Osteocyte (in vitro differentiated cells): ENCODE results near the gene TTR. TPM values are rescaled to one million over a fixed set of nuclear protein-coding genes. Genes with fewer than 3 reads are reported as not detected.

Experiments used
- DNase-seq: peaks from one replicate; pipeline ENCODE4 v3.0.0; 2021; ENCODE audit warnings: mixed read lengths; ENCODE audit not compliant: unreplicated experiment; ENCODE audit errors: extremely low spot score
- H3K27ac Mint-ChIP-seq: one replicate; pipeline ENCODE4 v1.8.0; 2021; ENCODE audit warnings: mild to moderate bottlenecking, mixed read lengths; ENCODE audit not compliant: unreplicated experiment
- H3K27me3 Mint-ChIP-seq: one replicate; pipeline ENCODE4 v1.8.0; 2021; ENCODE audit warnings: mixed read lengths; ENCODE audit not compliant: unreplicated experiment
- H3K36me3 Mint-ChIP-seq: one replicate; pipeline ENCODE4 v1.8.0; 2021; ENCODE audit warnings: mixed read lengths; ENCODE audit not compliant: unreplicated experiment
- H3K4me1 Mint-ChIP-seq: one replicate; pipeline ENCODE4 v1.8.0; 2021; ENCODE audit warnings: mixed read lengths; ENCODE audit not compliant: unreplicated experiment
- H3K4me3 Mint-ChIP-seq: one replicate; pipeline ENCODE4 v1.8.0; 2021; ENCODE audit warnings: mild to moderate bottlenecking, moderate library complexity, mixed read lengths; ENCODE audit not compliant: unreplicated experiment
- H3K9me3 Mint-ChIP-seq: one replicate; pipeline ENCODE4 v1.8.0; 2021; ENCODE audit warnings: mixed read lengths; ENCODE audit not compliant: unreplicated experiment
- CTCF ChIP-seq: fragments of 200-600 bp; sonication (generic); IDR thresholded peaks from 2 replicates; pipeline ENCODE4 v1.5.0; 2021; ENCODE audit warnings: antibody characterized with exemption, mild to moderate bottlenecking, moderate library complexity
- total RNA-seq: library from RNA; stranded (reverse); gene quantifications from 2 replicates; pipeline ENCODE4 v1.2.1, GENCODE V29; 2021

Gene TTR
- total RNA-seq, 1 donor from 2014 or later, result 14.8 TPM

- no peaks in the 10 kb centered on the region for H3K27me3 Mint-ChIP-seq
- no peaks in the 10 kb centered on the region for H3K36me3 Mint-ChIP-seq
- no peak for DNase-seq
- H3K4me3 Mint-ChIP-seq, result no peak overlapping the region
- no peak for TF ChIP-seq CTCF
- peaks cover 15% of the 10 kb centered on the region for H3K4me1 Mint-ChIP-seq
- no peak overlapping the region for H3K27ac Mint-ChIP-seq
- H3K9me3 Mint-ChIP-seq, result peaks cover 14% of the 10 kb centered on the region
Measured at GRCh38 chr18:31592506-31593157, 955 bp downstream of the TTR start.

DNA sequence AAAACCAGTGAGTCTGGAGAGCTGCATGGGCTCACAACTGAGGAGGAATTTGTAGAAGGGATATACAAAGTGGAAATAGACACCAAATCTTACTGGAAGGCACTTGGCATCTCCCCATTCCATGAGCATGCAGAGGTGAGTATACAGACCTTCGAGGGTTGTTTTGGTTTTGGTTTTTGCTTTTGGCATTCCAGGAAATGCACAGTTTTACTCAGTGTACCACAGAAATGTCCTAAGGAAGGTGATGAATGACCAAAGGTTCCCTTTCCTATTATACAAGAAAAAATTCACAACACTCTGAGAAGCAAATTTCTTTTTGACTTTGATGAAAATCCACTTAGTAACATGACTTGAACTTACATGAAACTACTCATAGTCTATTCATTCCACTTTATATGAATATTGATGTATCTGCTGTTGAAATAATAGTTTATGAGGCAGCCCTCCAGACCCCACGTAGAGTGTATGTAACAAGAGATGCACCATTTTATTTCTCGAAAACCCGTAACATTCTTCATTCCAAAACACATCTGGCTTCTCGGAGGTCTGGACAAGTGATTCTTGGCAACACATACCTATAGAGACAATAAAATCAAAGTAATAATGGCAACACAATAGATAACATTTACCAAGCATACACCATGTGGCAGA lies 3.6 kb downstream of the TTR start:
- no peaks in the 10 kb centered on the region for H3K36me3 Mint-ChIP-seq
- H3K4me1 Mint-ChIP-seq, result peaks cover 15% of the 10 kb centered on the region
- H3K4me3 Mint-ChIP-seq, result no peak overlapping the region
- DNase-seq, result no peak
- no peaks in the 10 kb centered on the region for H3K27me3 Mint-ChIP-seq
- TF ChIP-seq CTCF, result no peak
- no peak overlapping the region for H3K27ac Mint-ChIP-seq
- peaks cover 14% of the 10 kb centered on the region for H3K9me3 Mint-ChIP-seq

DNA sequence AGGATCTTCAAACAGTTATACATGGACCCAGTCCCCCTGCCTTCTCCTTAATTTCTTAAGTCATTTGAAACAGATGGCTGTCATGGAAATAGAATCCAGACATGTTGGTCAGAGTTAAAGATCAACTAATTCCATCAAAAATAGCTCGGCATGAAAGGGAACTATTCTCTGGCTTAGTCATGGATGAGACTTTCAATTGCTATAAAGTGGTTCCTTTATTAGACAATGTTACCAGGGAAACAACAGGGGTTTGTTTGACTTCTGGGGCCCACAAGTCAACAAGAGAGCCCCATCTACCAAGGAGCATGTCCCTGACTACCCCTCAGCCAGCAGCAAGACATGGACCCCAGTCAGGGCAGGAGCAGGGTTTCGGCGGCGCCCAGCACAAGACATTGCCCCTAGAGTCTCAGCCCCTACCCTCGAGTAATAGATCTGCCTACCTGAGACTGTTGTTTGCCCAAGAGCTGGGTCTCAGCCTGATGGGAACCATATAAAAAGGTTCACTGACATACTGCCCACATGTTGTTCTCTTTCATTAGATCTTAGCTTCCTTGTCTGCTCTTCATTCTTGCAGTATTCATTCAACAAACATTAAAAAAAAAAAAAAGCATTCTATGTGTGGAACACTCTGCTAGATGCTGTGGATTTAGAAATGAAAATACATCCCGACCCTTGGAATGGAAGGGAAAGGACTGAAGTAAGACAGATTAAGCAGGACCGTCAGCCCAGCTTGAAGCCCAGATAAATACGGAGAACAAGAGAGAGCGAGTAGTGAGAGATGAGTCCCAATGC lies 4.6 kb downstream of the TTR start:
- DNase-seq, result no peak
- peaks cover 7% of the 10 kb centered on the region for H3K4me1 Mint-ChIP-seq
- no peak overlapping the region for H3K4me3 Mint-ChIP-seq
- no peak for TF ChIP-seq CTCF
- H3K9me3 Mint-ChIP-seq, result peaks cover 14% of the 10 kb centered on the region
- H3K27me3 Mint-ChIP-seq, result no peaks in the 10 kb centered on the region
- no peaks in the 10 kb centered on the region for H3K36me3 Mint-ChIP-seq
- peak overlapping the region; percentile 67 for H3K27ac Mint-ChIP-seq

- Mint-ChIP-seq H3K9me3 (peaks cover 14% of the 10 kb centered on the region), H3K27me3 (no peaks in the 10 kb centered on the region), H3K36me3 (no peaks in the 10 kb centered on the region), H3K27ac (no peak overlapping the region), H3K4me3 (no peak overlapping the region), H3K4me1 (peaks cover 3% of the 10 kb centered on the region)
- no peak for DNase-seq
- no peak for TF ChIP-seq CTCF
Measured at GRCh38 chr18:31598021-31598805, 6.5 kb downstream of the TTR start.
